ENCODE data around the gene XRN1.

XRN1 gene

DNA sequence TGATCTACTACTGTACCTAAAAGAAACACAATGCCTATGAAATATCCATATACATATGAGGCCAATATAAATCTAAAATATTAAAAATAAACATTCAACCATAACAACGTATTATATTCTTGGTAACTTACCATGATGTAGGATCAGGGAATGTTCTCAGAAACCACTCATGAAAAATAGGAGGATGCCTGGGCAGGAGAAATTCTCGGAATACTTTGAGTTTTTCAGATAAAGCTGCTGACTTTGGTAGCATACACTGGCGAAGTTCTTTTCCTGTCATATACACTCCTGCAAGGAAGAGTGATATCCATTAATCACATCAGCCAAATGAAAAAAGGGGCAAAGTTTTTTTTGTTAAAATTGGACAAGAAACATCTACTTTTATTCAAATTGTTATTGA lies 11.3 kb upstream of the XRN1 start:
- Histone ChIP-seq H4K20me1 (ENCODE audit: insufficient read depth, low read length, poor library complexity, severe bottlenecking) (no peaks in the 10 kb centered on the region), H3K9me3 (ENCODE audit: insufficient read depth, low read depth, low read length) (no peaks in the 10 kb centered on the region), H3K9ac (ENCODE audit: low read depth, low read length, poor library complexity, severe bottlenecking) (no peak overlapping the region), H3K9me2 (replicated peaks; ENCODE audit: low read depth, low read length) (no peaks in the 10 kb centered on the region), H3K4me1 (ENCODE audit: insufficient read depth, low read length, poor library complexity, severe bottlenecking) (no peaks in the 10 kb centered on the region), H3K27me3 (ENCODE audit: insufficient read depth, low read length, poor library complexity, severe bottlenecking) (no peaks in the 10 kb centered on the region), H3K36me3 (ENCODE audit: insufficient read depth, low read length) (peaks cover 11% of the 10 kb centered on the region; the same call in 1 of the 2 replicates), H2AFZ (ENCODE audit: low read length) (no peak overlapping the region), H3K4me3 (ENCODE audit: low read length, poor library complexity, severe bottlenecking) (no peak overlapping the region), H3F3A (ENCODE audit: low read depth) (no peaks in the 10 kb centered on the region), H3K79me2 (ENCODE audit: insufficient read depth, low read length) (no peaks in the 10 kb centered on the region), H3K4me2 (ENCODE audit: low read depth, low read length, poor library complexity, severe bottlenecking) (no peak overlapping the region)
- TF ChIP-seq, protein P1, sequence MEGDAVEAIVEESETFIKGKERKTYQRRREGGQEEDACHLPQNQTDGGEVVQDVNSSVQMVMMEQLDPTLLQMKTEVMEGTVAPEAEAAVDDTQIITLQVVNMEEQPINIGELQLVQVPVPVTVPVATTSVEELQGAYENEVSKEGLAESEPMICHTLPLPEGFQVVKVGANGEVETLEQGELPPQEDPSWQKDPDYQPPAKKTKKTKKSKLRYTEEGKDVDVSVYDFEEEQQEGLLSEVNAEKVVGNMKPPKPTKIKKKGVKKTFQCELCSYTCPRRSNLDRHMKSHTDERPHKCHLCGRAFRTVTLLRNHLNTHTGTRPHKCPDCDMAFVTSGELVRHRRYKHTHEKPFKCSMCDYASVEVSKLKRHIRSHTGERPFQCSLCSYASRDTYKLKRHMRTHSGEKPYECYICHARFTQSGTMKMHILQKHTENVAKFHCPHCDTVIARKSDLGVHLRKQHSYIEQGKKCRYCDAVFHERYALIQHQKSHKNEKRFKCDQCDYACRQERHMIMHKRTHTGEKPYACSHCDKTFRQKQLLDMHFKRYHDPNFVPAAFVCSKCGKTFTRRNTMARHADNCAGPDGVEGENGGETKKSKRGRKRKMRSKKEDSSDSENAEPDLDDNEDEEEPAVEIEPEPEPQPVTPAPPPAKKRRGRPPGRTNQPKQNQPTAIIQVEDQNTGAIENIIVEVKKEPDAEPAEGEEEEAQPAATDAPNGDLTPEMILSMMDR (conservative IDR thresholded peaks at IDR 0.05; ENCODE audit: low read length) = no peak
- no peak for TF ChIP-seq EZH2phosphoT487 (IDR thresholded peaks at IDR 0.05; ENCODE audit: borderline replicate concordance)

DNA sequence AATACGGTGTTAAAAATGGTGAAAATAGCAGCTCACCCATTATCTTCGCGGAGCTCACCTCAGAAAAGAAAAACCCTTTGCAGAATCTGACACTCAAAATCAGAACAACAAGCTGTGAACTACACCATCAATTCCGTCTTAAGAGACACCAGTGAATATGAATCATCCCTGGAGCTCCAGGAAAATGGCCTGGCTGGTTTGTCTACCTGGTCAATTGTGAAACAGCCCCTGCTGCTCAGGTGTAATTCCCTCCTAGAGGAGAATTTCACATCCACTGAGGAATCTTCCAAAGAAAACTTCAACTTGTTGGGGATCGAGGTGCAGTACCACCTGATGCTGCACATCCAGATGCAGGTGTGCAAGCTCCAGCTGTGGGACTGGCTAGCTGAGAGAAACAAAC lies 3.0 kb upstream of the XRN1 start:
- Histone ChIP-seq H3K9me3 (ENCODE audit: insufficient read depth, low read depth, low read length) (no peaks in the 10 kb centered on the region), H3K4me2 (ENCODE audit: low read depth, low read length, poor library complexity, severe bottlenecking) (no peak overlapping the region), H3F3A (ENCODE audit: low read depth) (no peaks in the 10 kb centered on the region), H2AFZ (ENCODE audit: low read length) (no peak overlapping the region), H3K9ac (ENCODE audit: low read depth, low read length, poor library complexity, severe bottlenecking) (no peak overlapping the region), H3K9me2 (replicated peaks; ENCODE audit: low read depth, low read length) (no peaks in the 10 kb centered on the region), H3K4me1 (ENCODE audit: insufficient read depth, low read length, poor library complexity, severe bottlenecking) (peaks cover 15% of the 10 kb centered on the region), H3K36me3 (ENCODE audit: insufficient read depth, low read length) (peaks cover 10% of the 10 kb centered on the region; the same call in 1 of the 2 replicates), H3K4me3 (ENCODE audit: low read length, poor library complexity, severe bottlenecking) (no peak overlapping the region), H3K79me2 (ENCODE audit: insufficient read depth, low read length) (peaks cover 19% of the 10 kb centered on the region), H4K20me1 (ENCODE audit: insufficient read depth, low read length, poor library complexity, severe bottlenecking) (peaks cover 16% of the 10 kb centered on the region), H3K27me3 (ENCODE audit: insufficient read depth, low read length, poor library complexity, severe bottlenecking) (no peaks in the 10 kb centered on the region)
- TF ChIP-seq EZH2phosphoT487 (IDR thresholded peaks at IDR 0.05; ENCODE audit: borderline replicate concordance) = no peak
- TF ChIP-seq, protein P1 (conservative IDR thresholded peaks at IDR 0.05; ENCODE audit: low read length) = no peak

DNA sequence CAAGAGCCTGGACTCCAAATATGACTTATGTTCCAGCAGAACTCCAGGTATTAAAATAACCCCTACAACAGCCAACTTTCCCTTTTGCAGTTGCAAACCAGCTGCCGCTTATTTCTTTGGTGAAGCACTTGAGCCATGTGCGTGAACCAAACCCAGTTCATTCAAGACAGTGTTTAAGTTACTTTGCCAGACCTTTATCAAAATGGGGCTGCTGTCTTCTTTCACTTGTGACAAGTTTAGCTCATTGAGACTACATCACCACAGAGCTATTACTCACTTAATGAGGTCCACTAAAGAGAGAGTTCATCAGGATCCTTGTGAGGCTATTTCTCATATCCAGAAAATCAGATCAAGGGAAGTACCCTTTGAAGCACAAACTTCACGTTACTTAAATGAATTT lies 2.4 kb upstream of the XRN1 start:
- H3K36me3 ChIP-seq (ENCODE audit: insufficient read depth, low read length) = peaks cover 10% of the 10 kb centered on the region; the same call in 1 of the 2 replicates

More for the DNA sequence above, 2.4 kb upstream of the XRN1 start:
- peaks cover 22% of the 10 kb centered on the region for H4K20me1 ChIP-seq (ENCODE audit: insufficient read depth, low read length, poor library complexity, severe bottlenecking)
- no peak overlapping the region for H3K4me2 ChIP-seq (ENCODE audit: low read depth, low read length, poor library complexity, severe bottlenecking)
- no peak overlapping the region for H3K9ac ChIP-seq (ENCODE audit: low read depth, low read length, poor library complexity, severe bottlenecking)
- no peaks in the 10 kb centered on the region for H3K9me3 ChIP-seq (ENCODE audit: insufficient read depth, low read depth, low read length)
- no peak overlapping the region for H2AFZ ChIP-seq (ENCODE audit: low read length)
- H3K27me3 ChIP-seq (ENCODE audit: insufficient read depth, low read length, poor library complexity, severe bottlenecking) = no peaks in the 10 kb centered on the region
- no peak overlapping the region for H3K4me3 ChIP-seq (ENCODE audit: low read length, poor library complexity, severe bottlenecking)
- H3F3A ChIP-seq (ENCODE audit: low read depth) = no peaks in the 10 kb centered on the region
- peaks cover 26% of the 10 kb centered on the region for H3K79me2 ChIP-seq (ENCODE audit: insufficient read depth, low read length)
- peaks cover 21% of the 10 kb centered on the region for H3K4me1 ChIP-seq (ENCODE audit: insufficient read depth, low read length, poor library complexity, severe bottlenecking)
- H3K9me2 ChIP-seq (replicated peaks; ENCODE audit: low read depth, low read length) = no peaks in the 10 kb centered on the region
- TF ChIP-seq, protein P1 (conservative IDR thresholded peaks at IDR 0.05; ENCODE audit: low read length) = no peak
- TF ChIP-seq EZH2phosphoT487 (IDR thresholded peaks at IDR 0.05; ENCODE audit: borderline replicate concordance) = no peak

Measured in Loucy (cell line).